Right hindlimb (tissue), 1 donor: ENCODE measurements around the gene B3GALT6.

Experiments
- DNase-seq: peaks from one replicate; pipeline ENCODE4 v3.0.0-alpha.2; 2018

B3GALT6 gene

GRCh38 chr1:1216770-1217620 lies 15.0 kb upstream of the B3GALT6 start:
- no peak for DNase-seq

DNA sequence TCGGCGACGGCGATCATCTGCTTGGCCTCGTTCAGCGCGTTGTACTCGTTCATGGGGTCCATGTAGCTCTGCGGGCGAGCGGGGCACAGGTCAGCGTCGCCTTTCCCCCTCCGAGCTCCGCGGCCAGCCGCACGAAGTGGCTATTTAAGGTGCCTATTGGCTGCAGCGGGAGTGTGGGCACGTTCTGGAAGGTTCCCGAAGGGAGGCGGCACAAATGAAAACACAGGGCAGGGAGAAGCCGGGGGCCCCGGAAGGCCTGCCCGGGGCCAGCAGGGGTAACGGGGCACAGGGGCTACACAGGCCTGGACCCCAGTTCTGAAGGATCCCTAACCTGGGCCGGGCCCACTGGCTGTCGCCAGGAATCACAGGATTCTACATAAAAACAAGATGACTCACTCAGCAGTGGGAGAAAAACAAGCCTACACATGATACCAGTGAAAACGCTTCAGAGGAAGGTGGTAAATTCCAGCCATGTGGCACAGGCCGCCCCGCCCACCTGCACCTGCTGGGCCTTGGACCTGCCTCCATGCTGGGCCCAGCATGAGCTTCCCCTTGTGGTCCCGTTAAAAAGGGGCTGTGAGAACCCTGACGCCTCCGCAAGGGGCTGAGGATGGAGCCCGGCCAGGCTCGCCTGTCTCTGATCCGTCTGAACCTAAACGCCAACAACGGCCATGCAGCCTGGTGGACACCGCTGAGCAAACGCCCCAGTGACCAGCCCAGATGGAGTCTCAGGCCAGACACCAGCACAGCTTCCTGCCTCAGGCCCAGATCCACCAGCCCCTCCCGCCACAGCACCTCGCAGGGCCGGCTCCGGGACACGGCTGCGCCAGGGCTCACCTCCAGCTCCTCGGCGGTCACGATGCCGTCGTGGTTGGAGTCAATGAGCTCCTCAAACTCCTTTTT lies 14.2 kb upstream of the B3GALT6 start:
- no peak for DNase-seq

- DNase-seq: no peak
These were observed 13.4 kb upstream of the B3GALT6 start for GRCh38 chr1:1218524-1219200.

GRCh38 chr1:1219341-1219740 lies 12.7 kb upstream of the B3GALT6 start:
- no peak for DNase-seq

- DNase-seq: no peak
These were observed 11.8 kb upstream of the B3GALT6 start for GRCh38 chr1:1220197-1220596.

DNA sequence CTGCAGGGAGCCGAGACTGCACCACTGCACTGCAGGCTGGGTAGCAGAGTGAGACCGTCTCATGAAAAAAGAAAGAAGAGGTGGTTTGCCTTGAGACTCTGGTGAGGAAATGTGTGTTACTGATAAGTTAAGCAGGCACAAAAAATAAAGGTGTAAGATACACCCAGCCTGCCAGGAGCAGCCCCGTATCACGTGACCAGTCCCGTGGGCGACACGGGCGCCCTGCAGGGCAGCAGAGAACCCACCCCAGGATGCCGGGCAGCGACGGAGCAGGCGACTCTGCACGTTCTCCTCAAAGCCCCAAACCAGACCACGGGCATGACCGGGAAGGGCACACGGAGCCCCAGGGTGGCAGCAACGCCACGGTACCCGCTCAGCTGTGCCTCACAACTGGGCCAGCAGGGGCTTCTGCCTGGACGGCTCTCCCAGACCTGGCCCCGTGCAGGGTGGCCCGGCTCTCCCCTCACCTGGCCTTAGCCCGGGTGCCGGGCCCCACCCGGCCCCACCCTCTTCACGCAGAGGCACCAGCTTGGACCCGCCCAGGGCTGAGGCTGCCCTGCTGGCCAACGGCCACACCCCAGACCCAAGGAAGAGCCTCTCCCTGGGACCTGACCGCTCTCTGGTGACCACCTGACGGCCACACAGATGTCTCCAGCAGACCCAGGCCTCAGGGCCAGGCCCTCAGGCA lies 10.0 kb upstream of the B3GALT6 start:
- DNase-seq: no peak

- DNase-seq: no peak
These were observed 9.3 kb upstream of the B3GALT6 start for GRCh38 chr1:1222575-1223225.

DNA sequence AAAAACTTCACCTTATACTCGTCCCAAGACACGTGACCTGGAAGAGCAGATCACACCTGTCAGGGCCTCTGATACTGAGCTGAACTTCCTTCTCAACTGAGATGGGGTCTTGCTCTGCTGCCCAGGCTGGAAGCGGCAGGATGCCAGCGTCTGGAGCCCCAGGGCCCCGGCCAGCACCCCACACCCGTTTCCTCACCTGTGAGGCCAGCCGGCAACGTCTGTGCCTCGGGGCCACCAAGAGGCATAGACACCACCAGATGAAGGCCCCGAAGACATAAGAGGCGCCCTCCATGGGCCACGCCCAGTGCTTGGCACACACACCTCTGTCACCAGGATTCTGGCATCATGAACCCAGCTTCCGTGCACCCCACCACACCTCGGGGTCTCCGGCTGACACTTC lies 8.7 kb upstream of the B3GALT6 start:
- DNase-seq: no peak

GRCh38 chr1:1223891-1224290 lies 8.1 kb upstream of the B3GALT6 start:
- DNase-seq: no peak

- no peak for DNase-seq
These were observed 6.7 kb upstream of the B3GALT6 start for GRCh38 chr1:1225238-1225845.

DNA sequence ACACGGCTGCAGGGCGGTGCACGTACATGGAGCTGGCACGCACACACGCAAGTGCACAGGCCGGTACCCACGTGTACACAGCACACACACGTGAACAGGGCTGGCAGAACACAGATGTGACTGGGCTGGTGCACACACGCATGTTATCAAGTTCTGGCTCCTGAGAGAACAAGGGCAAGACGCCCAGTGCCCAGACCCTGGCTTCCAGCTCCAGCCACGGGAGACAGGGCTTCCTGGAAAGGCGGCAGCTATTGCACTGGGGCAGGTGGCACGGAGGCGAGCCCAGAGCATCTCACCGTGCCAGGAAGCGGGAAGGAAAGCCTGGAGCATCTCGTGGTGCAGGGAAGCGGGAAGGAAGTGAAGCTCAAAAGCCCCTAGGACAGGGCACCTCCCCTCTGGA lies 6.1 kb upstream of the B3GALT6 start:
- no peak for DNase-seq

- DNase-seq: no peak
These were observed 5.3 kb upstream of the B3GALT6 start for GRCh38 chr1:1226566-1227362.

DNA sequence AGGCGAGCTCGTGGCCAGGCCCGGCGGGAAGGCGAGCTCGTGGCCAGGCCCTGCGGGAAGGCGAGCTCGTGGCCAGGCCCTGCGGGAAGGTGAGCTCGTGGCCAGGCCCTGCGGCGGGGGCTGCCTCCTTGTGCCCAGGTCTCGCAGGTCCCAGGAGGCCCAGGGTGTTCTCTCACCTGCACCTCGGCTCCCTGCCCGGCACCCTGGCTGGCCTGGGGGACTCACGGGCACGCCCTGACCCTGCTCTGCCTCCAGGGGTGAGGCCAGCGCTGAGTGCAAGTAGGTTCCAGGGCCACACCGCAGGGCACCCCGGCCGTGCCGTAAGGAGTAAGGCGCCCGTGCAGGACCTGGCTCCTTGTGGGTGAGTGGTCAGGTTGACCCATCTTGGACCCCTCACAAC lies 4.7 kb upstream of the B3GALT6 start:
- DNase-seq: no peak

DNA sequence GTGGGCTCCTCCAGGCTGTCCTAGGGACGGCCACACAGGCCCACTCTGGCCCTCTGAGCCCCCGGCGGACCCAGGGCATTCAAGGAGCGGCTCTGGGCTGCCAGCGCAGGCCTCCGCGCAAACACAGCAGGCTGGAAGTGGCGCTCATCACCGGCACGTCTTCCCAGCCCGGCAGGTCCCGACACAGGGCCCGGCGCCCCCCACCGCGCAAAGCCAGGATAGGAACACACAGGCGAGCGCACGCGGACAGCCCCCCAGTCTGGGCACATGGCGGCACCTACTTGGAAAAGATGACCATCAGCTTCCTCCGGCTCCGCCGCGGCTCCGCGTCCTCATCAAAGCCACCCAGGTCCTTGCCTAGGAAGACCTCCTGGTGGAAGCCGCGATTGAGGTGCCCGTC lies 3.9 kb upstream of the B3GALT6 start:
- no peak for DNase-seq

DNA sequence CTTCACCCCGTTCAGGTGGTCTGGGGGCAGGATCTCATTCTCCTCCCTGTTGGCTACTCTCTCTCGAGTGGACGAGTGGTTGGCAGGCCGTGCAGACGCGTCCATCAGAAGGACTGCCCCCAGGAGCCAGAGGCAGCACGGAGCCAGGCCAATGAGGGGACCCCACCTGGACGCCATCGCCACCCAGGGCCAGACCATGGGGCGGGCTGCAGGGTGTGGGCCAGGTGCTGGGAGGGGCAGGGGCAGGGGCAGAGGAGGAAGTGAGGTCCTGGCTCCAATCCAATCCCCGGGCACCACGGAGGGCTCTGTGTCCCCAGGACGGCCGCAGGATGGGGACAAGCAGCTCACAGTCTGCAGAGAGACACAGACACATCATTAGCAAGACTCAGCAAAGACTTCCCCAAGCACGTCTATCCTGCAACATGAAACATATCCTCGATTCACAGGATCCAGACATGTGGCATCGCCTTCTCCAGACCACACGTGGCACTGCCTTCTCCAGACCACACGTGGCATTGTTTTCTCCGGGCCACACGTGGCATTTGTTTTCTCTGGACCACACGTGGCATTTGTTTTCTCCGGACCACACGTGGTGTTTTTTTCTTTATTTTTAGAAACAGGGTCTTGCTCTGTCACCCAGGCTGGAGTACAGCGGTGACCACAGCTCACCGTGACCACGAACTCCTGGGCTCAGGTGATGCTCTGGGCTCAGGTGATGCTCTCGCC lies 3.3 kb upstream of the B3GALT6 start:
- DNase-seq: no peak

DNA sequence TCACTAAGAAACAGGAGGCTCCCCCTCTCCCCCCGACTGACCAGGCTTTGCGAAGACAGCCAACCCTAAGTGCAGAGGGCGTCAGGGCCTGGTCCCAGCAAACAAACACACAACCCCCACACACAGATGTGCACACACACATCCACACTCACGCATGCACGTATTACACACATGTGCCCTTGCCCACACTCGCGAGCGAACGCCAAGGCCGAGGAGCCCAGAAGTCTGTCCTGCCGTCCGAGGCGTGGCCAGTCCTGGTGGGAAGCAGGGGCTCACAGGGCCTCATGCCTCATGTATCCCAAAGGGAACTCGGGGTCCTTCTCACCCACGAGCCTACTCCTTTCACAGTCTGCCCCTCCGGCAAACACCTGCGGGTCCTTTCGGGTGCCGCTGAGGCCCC lies 2.3 kb upstream of the B3GALT6 start:
- DNase-seq: no peak

- no peak for DNase-seq
These were observed 1.2 kb upstream of the B3GALT6 start for GRCh38 chr1:1230656-1231399.

- peak; percentile 98 for DNase-seq
These were observed 433 bp upstream of the B3GALT6 start, which contains the start of gene SDF4 for GRCh38 chr1:1231400-1232207. TSS of gene SDF4 (minus strand) at chr1:1232001. CDS start at chr1:1228772, 3,229 bp downstream.
